ENCODE results near the gene CERS2. TPM values are rescaled to one million over a fixed set of nuclear protein-coding genes. Genes with fewer than 3 reads are reported as not detected.

CERS2 gene
- total RNA-seq, 1 experiment from 2014 or later: 156 TPM

DNA sequence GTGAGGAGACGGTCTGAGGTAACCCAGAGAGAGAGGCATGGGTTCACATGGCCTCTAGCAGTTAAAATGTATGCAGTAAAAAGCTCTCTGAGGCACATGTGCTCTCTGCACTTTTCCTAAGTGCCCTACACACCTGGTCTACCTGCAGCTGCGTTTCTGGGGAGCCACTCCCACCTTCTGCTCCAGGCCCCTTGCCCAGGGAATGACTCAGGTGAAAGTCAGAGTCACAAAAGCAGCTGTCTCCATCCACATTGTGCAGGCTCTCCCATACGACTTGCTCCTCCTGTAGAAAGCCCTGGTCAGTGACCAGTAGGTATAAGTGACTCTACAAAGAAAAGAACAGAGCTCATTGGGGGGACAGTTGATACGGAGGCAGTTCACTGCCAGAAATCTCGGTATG is 23.3 kb upstream of the CERS2 start:
- DNase-seq (ENCODE audit: low read depth): no peak

- no peak for DNase-seq (ENCODE audit: low read depth)
These were observed 22.7 kb upstream of the CERS2 start for GRCh38 chr1:150997126-150997872.

GRCh38 chr1:150995896-150996295 is 21.3 kb upstream of the CERS2 start:
- DNase-seq (ENCODE audit: low read depth): peak; percentile 35

- DNase-seq (ENCODE audit: low read depth): no peak
These were observed 20.8 kb upstream of the CERS2 start for GRCh38 chr1:150995460-150995859.

DNA sequence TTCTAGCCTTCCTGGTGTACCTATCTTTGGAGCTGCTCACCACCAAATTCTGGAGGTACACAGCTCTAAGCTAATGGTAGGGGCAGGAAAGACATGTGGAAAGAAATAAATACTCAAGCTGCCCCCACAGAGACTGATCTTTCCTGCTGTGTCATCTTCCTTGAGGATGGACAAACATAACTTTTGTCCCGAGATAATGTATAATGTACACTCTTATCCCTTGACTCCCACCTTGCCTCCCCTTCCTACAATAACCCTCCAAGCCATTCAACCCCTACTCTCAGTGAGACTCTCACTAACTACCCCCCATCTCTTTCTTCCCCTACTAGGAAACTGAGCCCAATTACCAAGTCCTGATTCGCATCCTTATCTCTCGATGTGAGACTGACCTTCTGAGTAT is 19.6 kb upstream of the CERS2 start:
- DNase-seq (ENCODE audit: low read depth): no peak

GRCh38 chr1:150992626-150993025 is 18.0 kb upstream of the CERS2 start:
- no peak for DNase-seq (ENCODE audit: low read depth)

DNA sequence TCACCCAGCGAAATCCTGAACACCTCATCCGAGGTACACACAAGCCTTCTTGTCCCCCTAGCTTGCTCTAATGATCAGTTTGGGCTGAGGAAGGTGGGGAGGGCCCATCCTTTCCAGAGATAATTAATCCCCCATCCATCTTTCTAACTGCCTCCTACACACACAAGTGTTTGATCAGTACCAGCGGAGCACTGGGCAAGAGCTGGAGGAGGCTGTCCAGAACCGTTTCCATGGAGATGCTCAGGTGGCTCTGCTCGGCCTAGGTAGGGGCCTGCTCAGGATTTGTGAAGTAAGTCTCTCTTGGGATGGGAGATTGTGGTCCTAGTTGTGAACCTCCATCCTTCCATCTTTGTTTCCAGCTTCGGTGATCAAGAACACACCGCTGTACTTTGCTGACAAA is 13.3 kb upstream of the CERS2 start:
- DNase-seq (ENCODE audit: low read depth): no peak

GRCh38 chr1:150985179-150985825 is 10.7 kb upstream of the CERS2 start:
- peak; percentile 62 for DNase-seq (ENCODE audit: low read depth)

GRCh38 chr1:150981805-150982712 is 7.4 kb upstream of the CERS2 start, which contains the start of gene ANXA9:
ANXA9 (plus strand) TSS chr1:150982292; CDS start chr1:150983106, 814 bp downstream.
- peak; percentile 47 for DNase-seq (ENCODE audit: low read depth)

DNA sequence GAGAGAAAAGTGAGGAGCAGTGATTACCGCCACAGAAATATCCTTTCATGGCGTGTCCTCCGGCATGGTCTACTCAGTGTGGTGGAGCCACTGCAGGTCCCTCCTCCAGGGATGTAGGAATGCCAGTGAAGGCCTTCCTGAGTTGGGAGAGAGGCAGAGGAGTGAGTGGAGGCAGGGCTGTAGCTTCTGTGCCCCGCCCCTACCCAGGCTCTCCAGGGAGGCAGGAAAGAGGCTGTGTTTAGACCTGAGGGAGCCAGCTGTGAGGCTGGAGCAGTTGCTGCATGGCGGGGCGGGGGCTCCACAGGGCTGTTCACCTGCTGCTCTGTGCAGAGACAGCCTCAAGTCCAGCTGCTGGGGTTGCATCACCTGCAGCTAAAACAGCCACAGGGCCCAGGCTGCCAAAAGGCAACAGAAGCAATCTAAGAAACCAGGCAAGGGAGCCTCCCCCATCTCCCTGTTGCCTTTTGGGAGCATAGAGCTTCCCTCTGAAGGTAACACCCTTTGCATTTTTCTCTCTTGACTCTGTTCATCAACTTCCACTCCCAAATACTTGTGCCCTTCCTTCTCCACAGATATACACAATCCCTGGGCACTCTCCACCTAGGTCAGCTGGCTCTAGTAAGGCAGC is 6.7 kb upstream of the CERS2 start:
- peak; percentile 38 for DNase-seq (ENCODE audit: low read depth)

- DNase-seq (ENCODE audit: low read depth): peak; percentile 88
These were observed 4.7 kb upstream of the CERS2 start for GRCh38 chr1:150979092-150980056.

GRCh38 chr1:150976879-150977694 is 2.5 kb upstream of the CERS2 start:
- DNase-seq (ENCODE audit: low read depth): peak; percentile 98

- DNase-seq (ENCODE audit: low read depth): no peak
These were observed 1.8 kb upstream of the CERS2 start for GRCh38 chr1:150976401-150976821.

- peak; percentile 31 for DNase-seq (ENCODE audit: low read depth)
These were observed 627 bp downstream of the CERS2 start for GRCh38 chr1:150973836-150974579.

DNA sequence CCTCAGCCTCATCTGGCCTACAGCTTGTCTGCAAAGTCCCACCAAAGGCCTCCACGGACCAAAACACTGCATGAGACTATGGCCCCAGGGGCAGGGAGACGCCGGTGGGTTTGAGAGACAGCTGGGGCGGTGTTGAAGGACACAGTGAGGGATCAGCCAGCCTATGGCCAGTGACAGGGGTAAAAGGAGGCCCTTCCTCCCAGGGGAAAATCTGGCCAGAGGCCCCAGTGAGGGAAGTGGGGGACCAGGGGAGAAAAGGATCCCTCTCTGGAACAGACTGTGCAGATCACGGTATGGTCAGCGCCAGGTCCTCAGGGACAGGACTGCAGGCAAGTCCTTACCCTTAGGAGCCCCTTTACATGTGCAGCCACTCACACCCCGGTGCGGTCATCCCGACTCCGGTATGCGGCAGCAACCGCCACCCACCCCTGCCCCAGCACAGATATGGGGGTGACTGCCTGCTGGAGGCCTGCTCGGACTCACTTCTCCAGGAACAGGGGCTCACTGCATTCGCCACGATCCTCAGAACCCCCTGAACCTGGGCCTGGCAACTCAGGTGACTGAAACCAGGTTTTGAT is 1.3 kb downstream of the CERS2 start:
- no peak for DNase-seq (ENCODE audit: low read depth)

- no peak for DNase-seq (ENCODE audit: low read depth)
These were observed 2.2 kb downstream of the CERS2 start for GRCh38 chr1:150972417-150972940.

- DNase-seq (ENCODE audit: low read depth): no peak
These were observed 2.8 kb downstream of the CERS2 start for GRCh38 chr1:150971583-150972416.

All from M059J (cell line).